ENCODE results near the gene WDHD1. TPM values are rescaled to one million over a fixed set of nuclear protein-coding genes. Genes with fewer than 3 reads are reported as not detected.
"Not testable (repeated sequence)": the region's sequence is repeated elsewhere in the genome, so short reads cannot be mapped to it uniquely, and the experiment has no call there.

WDHD1 gene
- total and polyA plus RNA-seq, 5 experiments from 2014 or later, result 2.2 to 4.9 (median 3.8) TPM

GRCh38 chr14:54981698-54982097 lies 45.2 kb downstream of the WDHD1 start:
- Mint-ChIP-seq H3K36me3 (peaks cover 0 to 25% (median 19%) of the 10 kb centered on the region in 3 donors), H3K4me3 (no peak overlapping the region), H3K4me1 (peaks cover 0 to 2% (median 0%) of the 10 kb centered on the region in 4 donors), H3K27me3 (no peaks in the 10 kb centered on the region), H3K9me3 (no peaks in the 10 kb centered on the region), H3K27ac (no peak overlapping the region)
- POLR2A ChIA-PET, result interaction anchor here (0.5 kb wide), 1 partner anchor 474 kb away, joined by 7 read pairs; no protein-coding TSS in a partner anchor
- no peak for ATAC-seq
- DNase-seq, result no peak

- Mint-ChIP-seq H3K4me1 (peaks cover 0 to 2% (median 0%) of the 10 kb centered on the region in 4 donors), H3K27ac (no peak overlapping the region), H3K27me3 (no peaks in the 10 kb centered on the region), H3K4me3 (no peak overlapping the region), H3K36me3 (peaks cover 0 to 15% (median 13%) of the 10 kb centered on the region in 3 donors), H3K9me3 (no peaks in the 10 kb centered on the region)
- POLR2A ChIA-PET, result no interaction called here
- DNase-seq (no peak), ATAC-seq (no peak)
Observed at GRCh38 chr14:54979039-54979438, 47.9 kb downstream of the WDHD1 start.

GRCh38 chr14:54976316-54976715 lies 50.6 kb downstream of the WDHD1 start:
- no peaks in the 10 kb centered on the region for H3K4me1 Mint-ChIP-seq
- ATAC-seq (no peak), DNase-seq (no peak)
- no peak overlapping the region for H3K4me3 Mint-ChIP-seq
- no peaks in the 10 kb centered on the region for H3K27me3 Mint-ChIP-seq
- POLR2A ChIA-PET, result no interaction called here
- H3K27ac Mint-ChIP-seq, result no peak overlapping the region
- H3K36me3 Mint-ChIP-seq, result peaks cover 0 to 14% (median 9%) of the 10 kb centered on the region in 3 donors
- no peaks in the 10 kb centered on the region for H3K9me3 Mint-ChIP-seq

GRCh38 chr14:54975856-54976255 lies 51.0 kb downstream of the WDHD1 start:
- peaks cover 0 to 14% (median 9%) of the 10 kb centered on the region in 3 donors for H3K36me3 Mint-ChIP-seq
- no peak for DNase-seq
- POLR2A ChIA-PET, result no interaction called here
- no peak overlapping the region for H3K4me3 Mint-ChIP-seq
- H3K27me3 Mint-ChIP-seq, result no peaks in the 10 kb centered on the region
- ATAC-seq, result no peak
- no peaks in the 10 kb centered on the region for H3K4me1 Mint-ChIP-seq
- no peaks in the 10 kb centered on the region for H3K9me3 Mint-ChIP-seq
- H3K27ac Mint-ChIP-seq, result no peak overlapping the region

GRCh38 chr14:54974788-54975414 lies 52.0 kb downstream of the WDHD1 start:
- Mint-ChIP-seq H3K27ac (no peak overlapping the region), H3K4me1 (peaks cover 0 to 1% (median 0%) of the 10 kb centered on the region in 4 donors)

GRCh38 chr14:54967496-54967895 lies 59.4 kb downstream of the WDHD1 start:
- Mint-ChIP-seq H3K27me3 (no peaks in the 10 kb centered on the region), H3K4me1 (peaks cover 0 to 4% (median 0%) of the 10 kb centered on the region in 4 donors)
- POLR2A ChIA-PET, result no interaction called here

More at GRCh38 chr14:54974788-54975414, 52.0 kb downstream of the WDHD1 start:
- Mint-ChIP-seq H3K36me3 (peaks cover 0 to 9% (median 9%) of the 10 kb centered on the region in 3 donors), H3K4me3 (no peak overlapping the region), H3K9me3 (no peaks in the 10 kb centered on the region), H3K27me3 (no peaks in the 10 kb centered on the region)
- no peak for ATAC-seq
- POLR2A ChIA-PET, result no interaction called here
- no peak for DNase-seq

GRCh38 chr14:54955143-54955542 lies 71.8 kb downstream of the WDHD1 start:
- Mint-ChIP-seq H3K36me3 (peaks cover 0 to 22% (median 12%) of the 10 kb centered on the region in 3 donors), H3K4me3 (no peak overlapping the region), H3K9me3 (no peaks in the 10 kb centered on the region), H3K4me1 (no peaks in the 10 kb centered on the region), H3K27ac (no peak overlapping the region), H3K27me3 (no peaks in the 10 kb centered on the region)
- POLR2A ChIA-PET, result no interaction called here
- ATAC-seq, result no peak
- no peak for DNase-seq

More at GRCh38 chr14:54967496-54967895, 59.4 kb downstream of the WDHD1 start:
- Mint-ChIP-seq H3K36me3 (peaks cover 0 to 29% (median 21%) of the 10 kb centered on the region in 3 donors), H3K4me3 (no peak overlapping the region), H3K9me3 (no peaks in the 10 kb centered on the region), H3K27ac (no peak overlapping the region)
- no peak for ATAC-seq
- no peak for DNase-seq

- POLR2A ChIA-PET, ATAC-seq, H3K27me3 Mint-ChIP-seq, H3K4me1 Mint-ChIP-seq, H3K27ac Mint-ChIP-seq, H3K4me3 Mint-ChIP-seq, DNase-seq: not testable (repeated sequence)
- H3K9me3 Mint-ChIP-seq, result peaks cover 0 to 12% (median 0%) of the 10 kb centered on the region in 9 donors
- H3K36me3 Mint-ChIP-seq, result peaks cover 0 to 23% (median 22%) of the 10 kb centered on the region in 3 donors
Observed at GRCh38 chr14:54953609-54954008, 73.3 kb downstream of the WDHD1 start.

- Mint-ChIP-seq H3K36me3 (peaks cover 0 to 21% (median 19%) of the 10 kb centered on the region in 3 donors), H3K9me3 (peaks cover 0 to 12% (median 0%) of the 10 kb centered on the region in 9 donors)
- H3K4me3 Mint-ChIP-seq, ATAC-seq, DNase-seq, H3K27me3 Mint-ChIP-seq, H3K27ac Mint-ChIP-seq, H3K4me1 Mint-ChIP-seq, POLR2A ChIA-PET: not testable (repeated sequence)
Observed at GRCh38 chr14:54952803-54953202, 74.1 kb downstream of the WDHD1 start.

- Mint-ChIP-seq H3K4me3 (no peak overlapping the region), H3K4me1 (peaks cover 0 to 18% (median 3%) of the 10 kb centered on the region in 4 donors), H3K36me3 (peaks cover 0 to 28% (median 0%) of the 10 kb centered on the region in 3 donors), H3K27me3 (no peaks in the 10 kb centered on the region), H3K9me3 (peaks cover 0 to 12% (median 0%) of the 10 kb centered on the region in 9 donors), H3K27ac (no peak overlapping the region)
- no peak for ATAC-seq
- DNase-seq, result no peak
- POLR2A ChIA-PET, result no interaction called here
Observed at GRCh38 chr14:54947230-54947629, 79.7 kb downstream of the WDHD1 start.

GRCh38 chr14:54946500-54946899 lies 80.4 kb downstream of the WDHD1 start:
- no peak for DNase-seq
- Mint-ChIP-seq H3K27ac (no peak overlapping the region), H3K27me3 (no peaks in the 10 kb centered on the region), H3K4me1 (peaks cover 0 to 18% (median 3%) of the 10 kb centered on the region in 4 donors), H3K9me3 (peaks cover 0 to 12% (median 0%) of the 10 kb centered on the region in 9 donors), H3K36me3 (peaks cover 0 to 28% (median 0%) of the 10 kb centered on the region in 3 donors), H3K4me3 (no peak overlapping the region)
- POLR2A ChIA-PET, result no interaction called here
- no peak for ATAC-seq

GRCh38 chr14:54944737-54945391 lies 82.0 kb downstream of the WDHD1 start:
- peaks cover 0 to 10% (median 0%) of the 10 kb centered on the region in 9 donors for H3K9me3 Mint-ChIP-seq
- ATAC-seq (no peak), DNase-seq (no peak)
- no peaks in the 10 kb centered on the region for H3K27me3 Mint-ChIP-seq
- POLR2A ChIA-PET, result no interaction called here
- peaks cover 0 to 21% (median 0%) of the 10 kb centered on the region in 3 donors for H3K36me3 Mint-ChIP-seq
- H3K27ac Mint-ChIP-seq, result no peak overlapping the region
- H3K4me3 Mint-ChIP-seq, result no peak overlapping the region
- H3K4me1 Mint-ChIP-seq, result peaks cover 0 to 18% (median 3%) of the 10 kb centered on the region in 4 donors

- ATAC-seq (no peak), DNase-seq (no peak)
- no peak overlapping the region for H3K27ac Mint-ChIP-seq
Observed at GRCh38 chr14:54942913-54943312, 84.0 kb downstream of the WDHD1 start.

More at GRCh38 chr14:54942913-54943312, 84.0 kb downstream of the WDHD1 start:
- H3K9me3 Mint-ChIP-seq, result no peaks in the 10 kb centered on the region
- no peaks in the 10 kb centered on the region for H3K27me3 Mint-ChIP-seq
- no peak overlapping the region for H3K4me3 Mint-ChIP-seq
- H3K4me1 Mint-ChIP-seq, result peaks cover 0 to 15% (median 3%) of the 10 kb centered on the region in 4 donors
- peaks cover 0 to 9% (median 0%) of the 10 kb centered on the region in 3 donors for H3K36me3 Mint-ChIP-seq
- POLR2A ChIA-PET, result no interaction called here

Data from naive thymus-derived CD8-positive, alpha-beta T cell (primary cell).